SIG-M5 treated with dmso at 0.1 percent for 504 hours (cell line): ENCODE results near the gene TRAK2.
"Not testable (repeated sequence)": the region's sequence is repeated elsewhere in the genome, so short reads cannot be mapped to it uniquely, and the experiment has no call there.

Experiments used
- DNase-seq: peaks from one replicate; lab custom pipeline; 2025; ENCODE audit not compliant: unreplicated experiment; lab: John Stamatoyannopoulos, UW

The TRAK2 gene

GRCh38 chr2:201419057-201419635 is 32.1 kb downstream of the TRAK2 start:
- no peak for DNase-seq

GRCh38 chr2:201415149-201415548 is 36.1 kb downstream of the TRAK2 start:
- DNase-seq = no peak

- DNase-seq = no peak
Measured at GRCh38 chr2:201414099-201415023, 36.9 kb downstream of the TRAK2 start.

GRCh38 chr2:201413552-201413951 is 37.7 kb downstream of the TRAK2 start:
- no peak for DNase-seq

- DNase-seq = no peak
Measured at GRCh38 chr2:201413143-201413542, 38.1 kb downstream of the TRAK2 start.

- DNase-seq = no peak
Measured at GRCh38 chr2:201411421-201411820, 39.8 kb downstream of the TRAK2 start.

GRCh38 chr2:201408931-201409330 is 42.3 kb downstream of the TRAK2 start:
- no peak for DNase-seq

- DNase-seq = no peak
Measured at GRCh38 chr2:201407265-201407664, 44.0 kb downstream of the TRAK2 start.

GRCh38 chr2:201406077-201406662 is 45.1 kb downstream of the TRAK2 start:
- DNase-seq = no peak

- no peak for DNase-seq
Measured at GRCh38 chr2:201404699-201405280, 46.5 kb downstream of the TRAK2 start.

- no peak for DNase-seq
Measured at GRCh38 chr2:201403880-201404279, 47.4 kb downstream of the TRAK2 start.

GRCh38 chr2:201402651-201403562 is 48.4 kb downstream of the TRAK2 start:
- DNase-seq = no peak

- DNase-seq = no peak
Measured at GRCh38 chr2:201401815-201402214, 49.4 kb downstream of the TRAK2 start.

- no peak for DNase-seq
Measured at GRCh38 chr2:201396595-201396994, 54.7 kb downstream of the TRAK2 start.

- DNase-seq = no peak
Measured at GRCh38 chr2:201383136-201383535, 68.1 kb downstream of the TRAK2 start.

- DNase-seq = no peak
Measured at GRCh38 chr2:201378496-201379397, 72.5 kb downstream of the TRAK2 start.

- no peak for DNase-seq
Measured at GRCh38 chr2:201377218-201377617, 74.0 kb downstream of the TRAK2 start.

- DNase-seq = no peak
Measured at GRCh38 chr2:201369775-201370174, 81.5 kb downstream of the TRAK2 start.

- not testable (repeated sequence) for DNase-seq
Measured at GRCh38 chr2:201369318-201369717, 81.9 kb downstream of the TRAK2 start.

- DNase-seq = no peak
Measured at GRCh38 chr2:201366146-201366545, 85.1 kb downstream of the TRAK2 start.
